GM19035 (cell line): ENCODE measurements around the gene KAT2B.
A peak's percentile ranks its signal among the peaks of the same experiment; 100 is the strongest.

Experiments used
- ATAC-seq: cut with Tn5 transposase; IDR thresholded peaks from one replicate; pipeline ENCODE4 v1.9.1; 2021; ENCODE audit not compliant: unreplicated experiment

The KAT2B gene

DNA sequence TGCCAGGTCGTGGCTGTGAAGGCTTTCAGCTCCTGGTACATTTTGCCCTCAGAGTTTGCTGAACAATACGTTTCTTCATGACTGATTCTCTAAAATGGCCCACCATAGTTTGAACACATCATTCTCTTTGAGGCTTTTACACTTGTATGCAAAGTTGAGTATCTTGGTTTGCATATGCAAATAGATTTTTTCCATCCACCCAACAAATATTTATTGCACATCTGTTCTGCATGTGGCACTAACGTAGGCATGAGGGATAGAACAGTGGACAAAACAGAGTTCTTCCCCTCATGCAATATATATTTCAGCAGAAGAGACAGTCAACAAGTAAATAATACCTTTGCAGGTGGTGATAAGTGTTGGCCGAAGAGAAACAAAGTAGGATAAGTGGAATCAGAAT lies 55.2 kb downstream of the KAT2B start:
- ATAC-seq: no peak

DNA sequence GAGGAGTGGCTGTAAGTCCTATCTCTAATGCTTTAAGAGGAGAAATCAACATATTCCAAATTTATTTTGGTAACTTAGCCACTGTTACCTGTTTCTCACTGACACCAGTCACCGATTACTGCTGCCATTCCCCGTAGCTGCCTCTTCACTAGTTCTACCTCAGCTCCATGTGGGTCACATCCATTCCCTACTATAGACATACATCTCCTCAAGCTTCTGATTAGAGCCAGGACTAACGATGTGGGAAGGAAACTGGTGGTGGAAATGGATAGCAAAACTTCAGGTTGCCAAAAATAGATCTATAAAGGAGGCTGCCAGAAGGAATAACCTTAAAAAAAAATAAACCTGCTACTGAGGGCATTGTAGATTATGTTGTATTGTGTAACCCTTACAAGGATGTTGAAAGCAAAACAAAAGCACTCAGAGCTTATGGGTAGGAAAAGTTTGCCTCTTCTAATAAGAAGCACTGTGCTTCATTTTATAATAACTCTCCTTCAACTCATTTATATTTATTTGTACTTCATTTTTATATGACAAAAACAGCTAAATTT lies 56.0 kb downstream of the KAT2B start:
- ATAC-seq: no peak

DNA sequence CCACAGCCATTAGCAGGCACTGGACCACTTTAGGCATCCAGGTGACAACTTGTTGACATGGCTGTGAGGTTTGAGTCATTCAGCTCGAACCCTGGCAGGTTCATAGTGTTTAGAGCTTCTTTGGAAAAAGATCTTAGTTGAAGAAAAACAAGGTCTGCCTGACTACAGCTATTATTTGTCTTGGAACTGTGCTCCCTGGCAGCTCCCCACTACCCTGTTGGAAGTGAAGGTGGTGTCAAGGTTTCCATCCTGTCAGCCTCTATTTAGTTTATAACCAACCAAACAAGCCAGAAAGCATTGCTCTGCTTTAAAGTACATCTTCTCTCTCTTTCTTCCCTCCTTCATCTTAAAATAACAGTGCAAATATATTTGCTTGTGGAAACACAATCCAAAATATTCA lies 56.8 kb downstream of the KAT2B start:
- ATAC-seq: no peak

DNA sequence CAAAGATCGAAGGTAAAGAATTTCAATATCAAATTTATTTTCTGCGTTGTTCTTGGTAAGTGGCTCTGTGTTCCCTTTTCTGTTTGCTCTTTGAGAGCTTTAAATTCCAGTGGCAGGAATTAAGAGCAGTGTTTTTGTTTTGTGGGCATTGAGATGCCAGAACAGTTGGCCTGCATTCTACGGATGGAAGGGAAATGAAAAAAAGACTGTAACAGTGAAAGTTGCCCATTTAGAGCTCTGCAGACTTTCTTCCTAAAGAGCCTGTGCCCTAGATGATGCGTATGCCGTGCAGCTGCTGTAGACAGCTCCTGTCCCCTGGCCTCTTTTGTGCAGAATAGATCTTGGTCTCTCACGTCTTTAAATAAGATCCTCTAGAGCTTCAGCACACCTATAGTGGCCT lies 58.8 kb downstream of the KAT2B start:
- ATAC-seq: no peak

DNA sequence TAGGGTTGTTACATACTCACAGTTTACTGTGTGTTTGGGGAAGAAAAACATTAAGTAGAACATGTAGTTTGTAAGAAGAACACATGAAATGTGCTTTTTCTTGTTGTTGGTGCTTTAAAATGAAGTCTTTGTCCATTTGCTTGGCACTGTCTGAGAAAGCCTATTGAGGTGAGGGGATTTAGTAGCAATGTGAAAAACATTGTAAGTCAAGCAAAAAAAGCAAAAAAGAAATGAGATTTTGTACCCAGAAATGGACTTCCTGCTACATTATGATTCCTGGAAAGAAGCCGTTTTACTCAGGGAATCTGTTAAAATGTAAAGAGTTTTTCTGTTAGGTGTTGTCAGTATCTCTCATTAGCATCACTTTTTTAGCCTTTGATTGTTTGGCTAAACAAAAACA lies 59.9 kb downstream of the KAT2B start:
- ATAC-seq: no peak

DNA sequence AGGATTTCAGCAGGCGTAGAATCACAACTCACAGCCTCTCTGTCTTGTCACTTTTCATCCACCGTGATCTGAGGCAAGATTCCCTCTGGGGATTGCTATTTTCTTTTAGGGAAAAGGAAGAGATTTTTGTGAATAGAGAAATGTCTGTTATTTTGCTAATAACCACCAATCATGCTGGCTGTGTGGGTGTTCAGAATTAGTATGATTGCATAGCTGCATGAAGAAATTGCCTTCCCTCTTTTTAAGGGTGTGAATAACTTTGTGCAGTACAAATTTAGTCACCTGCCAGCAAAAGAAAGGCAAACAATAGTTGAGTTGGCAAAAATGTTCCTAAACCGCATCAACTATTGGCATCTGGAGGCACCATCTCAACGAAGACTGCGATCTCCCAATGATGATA lies 60.8 kb downstream of the KAT2B start:
- ATAC-seq: no peak

DNA sequence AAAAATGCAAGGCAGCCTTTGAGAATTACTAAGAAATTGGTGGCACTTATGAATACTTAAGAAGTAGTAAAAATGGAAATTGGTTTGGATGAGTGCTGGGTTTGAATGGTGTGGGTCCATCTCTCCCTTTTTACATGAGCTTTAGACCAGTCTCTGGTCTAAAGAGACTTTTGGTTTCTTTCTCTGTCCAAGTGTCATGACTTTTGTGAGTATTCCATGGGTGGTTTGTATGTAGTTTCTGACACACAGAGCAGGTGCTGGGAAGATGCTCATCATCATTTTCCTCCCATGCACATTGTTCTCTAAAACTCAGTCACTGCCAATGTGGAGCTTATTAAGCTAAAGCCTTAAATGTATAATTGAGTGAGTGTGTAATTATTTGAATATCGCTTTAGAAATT lies 63.5 kb downstream of the KAT2B start:
- ATAC-seq: no peak

DNA sequence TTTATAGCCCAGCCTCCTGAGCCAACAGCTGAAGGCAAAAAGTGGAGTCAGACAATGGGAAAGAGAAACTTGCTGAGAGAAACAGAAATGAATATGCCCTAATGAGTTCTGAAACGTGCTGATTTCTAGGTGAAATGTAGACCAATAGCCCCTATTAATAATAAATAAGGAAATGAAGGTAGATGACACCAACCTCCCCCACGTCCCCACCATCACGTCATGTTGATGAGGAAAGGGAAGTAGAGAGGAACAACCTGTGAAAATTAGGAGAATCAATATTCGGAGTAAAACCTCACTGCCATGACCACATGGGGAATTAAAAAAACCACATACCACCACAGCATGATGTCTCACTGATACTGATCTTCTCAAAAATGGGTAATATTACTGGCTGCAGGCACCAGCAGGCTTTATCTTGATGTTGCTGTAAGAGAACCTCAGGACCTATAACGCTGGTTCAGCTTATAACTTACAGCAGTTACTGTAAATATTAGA lies 64.0 kb downstream of the KAT2B start:
- no peak for ATAC-seq

DNA sequence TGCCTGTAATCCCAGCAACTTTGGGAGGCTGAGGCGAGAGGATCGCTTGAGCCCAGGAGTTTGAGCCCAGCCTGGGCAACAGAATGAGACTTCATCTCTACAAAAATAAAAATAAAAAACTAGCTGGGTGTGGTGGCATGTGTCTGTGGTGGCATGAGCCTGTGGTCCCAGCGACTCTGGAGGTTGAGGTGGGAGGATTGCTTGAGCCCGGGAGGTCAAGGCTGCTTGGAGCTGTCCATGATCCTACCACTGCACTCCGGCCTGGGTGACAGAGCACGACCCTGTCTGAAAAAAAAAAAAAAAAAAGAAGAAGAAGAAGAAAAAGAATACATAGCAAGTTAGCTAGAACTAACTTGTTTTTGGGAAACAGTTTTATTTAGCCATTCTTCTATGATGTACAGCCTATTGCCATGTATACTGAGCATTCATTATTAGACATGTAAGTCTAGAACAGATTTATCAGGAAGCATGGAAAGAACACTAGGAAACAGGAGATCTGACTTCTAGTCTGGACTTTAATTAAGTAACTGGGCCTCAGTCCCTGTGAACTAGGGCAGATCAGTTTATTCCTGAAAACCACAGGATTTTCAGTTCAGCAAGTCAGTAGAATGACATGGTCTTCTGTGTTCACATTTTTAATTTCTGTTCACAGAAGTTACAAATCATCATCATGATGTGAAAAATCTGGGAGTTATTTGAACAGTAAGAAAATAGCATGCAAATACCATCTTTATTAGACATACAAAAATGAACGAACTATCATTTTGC lies 65.5 kb downstream of the KAT2B start:
- ATAC-seq: no peak

DNA sequence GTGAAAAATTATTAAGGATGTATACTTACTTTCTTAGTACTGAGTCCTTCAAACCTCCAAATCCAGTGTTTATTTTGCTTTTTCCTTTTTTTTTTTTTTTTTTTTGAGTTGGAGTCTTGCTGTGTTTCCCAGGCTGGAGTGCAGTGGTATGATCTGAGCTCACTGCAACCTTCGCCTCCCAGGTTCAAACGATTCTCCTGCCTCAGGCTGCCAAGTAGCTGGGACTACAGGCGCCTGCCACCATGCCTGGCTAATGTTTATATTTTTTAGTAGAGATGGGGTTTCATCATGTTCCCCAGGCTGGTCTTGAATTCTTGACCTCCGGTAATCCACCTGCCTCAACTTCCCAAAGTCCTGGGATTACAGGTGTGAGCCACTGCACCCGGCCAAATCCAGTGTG lies 67.5 kb downstream of the KAT2B start:
- no peak for ATAC-seq

DNA sequence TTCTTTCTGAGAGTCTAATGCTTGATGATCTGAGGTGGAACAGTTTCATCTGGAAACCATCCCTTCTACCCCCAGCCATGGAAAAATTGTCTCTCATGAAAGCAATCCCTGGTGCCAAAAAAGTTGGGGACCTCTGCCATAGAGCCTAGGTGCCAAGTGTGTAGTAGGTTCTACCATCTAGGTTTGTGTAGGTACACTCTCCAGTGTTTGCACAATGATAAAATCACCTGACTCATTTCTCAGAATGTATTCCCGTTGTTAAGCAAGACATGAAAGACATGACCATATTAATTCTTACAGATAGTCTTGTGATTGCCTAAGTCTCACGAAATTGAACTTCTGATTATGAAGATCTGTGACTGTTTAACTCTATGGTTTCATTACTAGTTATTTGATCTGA lies 68.6 kb downstream of the KAT2B start:
- no peak for ATAC-seq

DNA sequence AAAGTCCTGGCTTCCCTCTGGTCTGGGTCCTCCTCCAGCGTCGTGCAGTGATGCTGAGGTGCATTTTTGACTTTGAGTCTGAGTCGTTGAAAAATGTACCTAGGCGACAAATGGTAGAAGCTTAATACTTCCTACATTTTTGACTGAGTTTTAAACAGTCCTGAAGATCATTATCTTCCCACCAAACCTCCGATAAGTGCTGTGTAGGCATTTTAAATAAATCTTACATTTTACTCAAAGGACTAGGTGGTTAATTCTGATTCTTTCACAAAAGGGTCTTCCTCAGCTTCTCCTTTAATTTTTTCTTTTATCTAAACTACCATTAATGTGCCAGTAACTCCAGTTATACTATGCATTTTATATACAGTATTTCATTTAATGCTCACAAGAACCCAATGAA lies 70.6 kb downstream of the KAT2B start:
- no peak for ATAC-seq

DNA sequence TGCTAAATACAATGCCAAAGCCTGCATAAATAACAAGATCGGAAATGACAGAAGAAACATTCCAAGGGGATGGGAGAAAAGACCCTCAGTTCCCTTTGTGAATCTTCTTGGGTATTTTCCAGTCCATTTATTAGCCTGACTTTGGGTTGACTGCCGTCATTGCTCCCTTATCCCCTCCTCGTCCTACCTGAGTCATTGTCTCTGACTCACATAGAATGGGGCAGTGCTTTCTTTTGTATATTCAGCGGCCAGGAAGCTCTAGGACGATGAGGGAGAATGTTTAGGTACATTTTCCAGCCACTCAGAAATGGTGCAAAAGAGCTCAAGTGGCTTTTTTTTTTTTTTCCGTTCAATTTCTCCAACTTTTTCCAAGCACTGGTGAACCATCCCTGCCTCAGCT lies 71.6 kb downstream of the KAT2B start:
- no peak for ATAC-seq

DNA sequence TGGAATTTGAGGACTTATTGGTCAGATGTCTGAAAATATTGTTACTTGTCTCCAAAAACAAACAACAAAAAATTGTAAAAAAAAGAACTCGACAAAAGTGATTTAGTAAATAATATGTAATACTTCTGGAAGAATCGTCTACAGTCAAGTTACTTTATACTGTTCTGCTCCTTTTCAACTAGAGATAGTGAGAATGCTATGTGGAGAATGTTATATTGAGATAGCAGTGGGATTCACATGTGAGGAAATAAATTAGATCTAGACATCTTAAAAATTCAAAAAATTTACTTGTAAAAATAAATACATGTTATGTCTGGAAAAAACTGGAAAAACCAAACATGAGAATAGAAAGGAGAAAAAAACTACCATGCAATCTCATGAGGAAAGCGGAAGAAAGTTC lies 80.8 kb downstream of the KAT2B start:
- ATAC-seq: no peak

DNA sequence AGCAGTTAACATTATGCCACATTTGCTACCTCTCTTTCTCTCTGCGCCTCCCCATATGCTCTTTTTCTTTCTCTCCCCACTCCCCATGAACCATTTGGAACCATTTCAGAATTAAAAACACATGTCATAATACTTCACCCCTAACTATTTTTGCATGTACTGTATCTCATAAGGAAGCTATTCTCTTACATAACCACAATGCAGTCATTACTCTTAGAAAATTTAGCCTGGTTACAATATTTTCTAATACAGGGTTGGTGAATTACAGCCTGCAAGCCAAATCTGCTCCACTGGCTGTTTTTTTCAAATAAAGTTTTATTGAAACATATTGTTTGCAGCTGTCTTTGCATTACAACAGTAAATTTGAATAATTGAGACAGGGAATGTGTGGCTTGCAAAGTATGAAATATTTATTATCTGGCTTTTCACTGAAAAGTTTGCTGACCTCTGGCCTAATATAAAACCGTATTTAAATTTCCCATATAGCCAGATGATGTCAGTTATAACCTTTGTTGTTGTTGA lies 82.9 kb downstream of the KAT2B start:
- no peak for ATAC-seq

DNA sequence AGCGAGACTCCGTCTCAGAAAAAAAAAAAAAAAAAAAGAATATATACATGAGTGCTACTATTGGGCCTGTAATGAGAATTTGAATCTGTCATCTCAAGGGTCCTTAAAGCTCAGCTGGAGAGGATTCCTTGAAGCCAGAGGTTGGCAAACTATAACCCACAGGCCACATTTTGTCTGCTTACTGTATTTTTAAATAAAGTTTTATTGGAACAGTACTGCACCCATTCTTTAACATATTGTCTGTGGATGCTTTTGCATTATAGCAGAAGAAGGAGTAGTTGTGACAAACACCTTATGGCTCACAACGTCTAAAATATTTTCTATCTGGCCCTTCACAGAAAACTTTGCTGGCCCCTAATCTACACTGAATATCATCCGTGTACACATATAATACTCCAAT lies 85.0 kb downstream of the KAT2B start:
- ATAC-seq: no peak

DNA sequence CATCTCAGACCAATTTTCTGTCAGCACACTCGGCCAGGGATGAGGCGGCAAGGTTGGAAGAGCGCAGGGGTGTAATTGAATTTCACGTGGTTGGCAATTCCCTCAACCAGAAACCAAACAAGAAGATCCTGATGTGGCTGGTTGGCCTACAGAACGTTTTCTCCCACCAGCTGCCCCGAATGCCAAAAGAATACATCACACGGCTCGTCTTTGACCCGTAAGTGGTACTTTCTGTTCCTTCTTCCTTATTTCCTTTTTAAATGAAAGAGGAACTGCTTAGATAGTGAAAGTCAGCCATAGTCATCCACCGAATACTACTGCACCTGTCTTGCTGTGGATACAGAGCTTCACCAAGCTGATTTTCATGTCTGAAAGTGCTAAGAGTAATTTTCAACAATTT lies 85.7 kb downstream of the KAT2B start:
- peak; percentile 99 for ATAC-seq

DNA sequence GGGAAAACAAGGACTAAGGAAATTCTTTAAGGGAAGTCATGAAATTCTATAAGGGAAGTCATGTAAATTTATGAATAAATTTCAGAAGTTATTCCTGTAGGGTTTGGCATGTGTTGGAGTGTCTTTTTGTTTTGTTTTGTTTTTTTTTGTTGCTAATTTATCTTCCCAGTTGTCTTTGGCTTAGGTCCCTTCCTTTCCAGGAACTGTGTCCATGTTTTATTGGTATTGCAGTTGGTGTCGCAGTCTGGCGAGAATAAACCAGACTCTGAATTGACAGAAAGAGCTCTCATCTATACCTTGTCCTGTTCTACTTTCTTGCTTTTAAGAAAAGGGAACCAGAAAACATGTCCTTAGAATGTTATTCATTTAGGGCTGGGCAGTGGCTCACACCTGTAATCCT lies 88.1 kb downstream of the KAT2B start:
- ATAC-seq: no peak

DNA sequence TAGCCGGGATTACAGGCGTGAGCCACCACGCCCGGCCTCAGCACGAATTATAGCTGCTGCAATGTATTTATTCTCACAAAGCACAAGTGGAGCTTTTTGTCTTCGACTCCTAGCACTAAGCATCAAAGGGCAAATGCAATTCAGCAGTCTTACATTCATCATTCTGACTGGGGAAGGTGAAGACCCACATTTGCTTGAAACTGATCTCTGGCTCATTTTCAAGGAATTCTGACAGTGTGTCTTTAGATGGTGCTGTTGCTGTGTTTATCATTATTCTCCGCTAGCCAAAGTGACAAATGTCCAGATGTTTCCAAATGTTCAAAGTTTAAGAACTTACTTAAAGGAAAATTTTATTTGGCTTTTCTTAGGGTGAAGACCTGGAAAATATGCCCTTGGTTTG lies 89.9 kb downstream of the KAT2B start:
- no peak for ATAC-seq

DNA sequence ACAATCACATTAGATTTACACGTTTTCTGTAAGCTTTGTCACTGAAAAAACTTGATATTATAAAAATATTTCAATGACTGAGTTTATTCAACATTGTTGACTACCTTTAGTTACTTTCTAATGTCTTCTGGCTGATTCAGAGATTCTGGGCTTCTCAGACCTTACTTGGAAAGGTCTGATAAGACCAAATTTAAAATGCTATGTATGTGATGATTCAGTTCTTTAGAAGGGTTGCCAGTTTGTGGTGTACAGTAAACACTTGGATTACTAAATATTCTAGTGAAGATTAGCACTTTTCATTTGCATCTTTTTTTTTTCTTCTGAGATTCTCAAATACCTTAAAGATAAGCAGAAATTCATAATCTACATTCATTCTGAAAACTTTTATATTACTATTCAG lies 96.0 kb downstream of the KAT2B start:
- ATAC-seq: no peak

DNA sequence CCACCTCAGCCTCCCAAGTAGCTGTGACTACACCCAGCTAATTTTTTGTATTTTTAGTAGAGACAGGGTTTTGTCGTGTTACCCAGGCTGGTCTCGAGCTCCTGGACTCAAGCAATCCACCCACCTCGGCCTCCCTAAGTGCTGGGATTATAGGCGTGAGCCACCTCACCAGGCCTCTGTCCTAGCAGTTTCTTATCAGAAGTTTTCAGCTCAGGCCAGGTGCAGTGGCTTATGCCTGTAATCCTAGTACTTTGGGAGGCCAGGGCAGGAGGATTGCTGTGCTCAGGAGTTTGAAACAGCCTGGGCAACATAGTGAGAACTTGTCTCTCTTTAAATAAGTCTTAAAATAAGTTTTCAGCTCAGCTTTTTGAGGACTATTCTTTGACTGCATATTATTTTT lies 97.4 kb downstream of the KAT2B start:
- ATAC-seq: no peak

DNA sequence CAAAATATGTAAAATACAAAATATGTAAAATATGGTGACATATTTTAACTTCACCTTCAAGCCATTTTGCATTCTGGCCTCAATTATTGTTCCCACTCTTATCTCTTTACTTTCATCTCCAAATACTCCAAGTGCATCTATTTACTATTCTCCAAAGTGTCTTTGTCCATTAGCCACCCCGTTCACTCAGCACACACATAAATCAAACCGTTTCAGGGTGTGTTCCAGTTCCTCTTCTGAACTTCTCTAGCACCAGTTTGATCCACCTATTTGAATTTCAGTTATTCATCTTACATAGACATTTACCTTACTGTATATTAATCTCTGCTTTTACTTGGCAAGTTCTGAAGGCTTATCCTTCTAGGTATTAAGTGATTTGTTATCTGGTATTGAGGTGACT lies 100.6 kb downstream of the KAT2B start:
- no peak for ATAC-seq

DNA sequence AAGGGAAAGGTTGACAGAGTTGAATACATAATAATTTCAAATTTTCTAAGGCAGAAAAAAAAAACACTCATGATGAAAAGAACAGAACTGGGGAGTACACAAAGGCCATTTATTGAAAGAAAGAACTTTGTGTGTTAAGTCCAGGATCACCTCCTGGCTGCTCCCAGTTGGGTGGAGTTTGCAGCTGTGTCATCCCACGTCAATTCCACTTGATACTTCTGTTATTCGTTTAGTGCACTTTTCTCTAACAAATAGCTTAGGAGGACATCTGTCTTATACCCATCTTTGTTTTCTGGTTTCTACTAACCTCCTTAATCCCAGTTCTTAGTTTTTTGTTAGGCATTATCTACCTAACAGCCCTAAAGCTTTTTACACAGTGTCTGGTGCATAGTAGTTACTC lies 101.1 kb downstream of the KAT2B start:
- no peak for ATAC-seq
